ENCODE measurements around the gene LNPEP.

DNA sequence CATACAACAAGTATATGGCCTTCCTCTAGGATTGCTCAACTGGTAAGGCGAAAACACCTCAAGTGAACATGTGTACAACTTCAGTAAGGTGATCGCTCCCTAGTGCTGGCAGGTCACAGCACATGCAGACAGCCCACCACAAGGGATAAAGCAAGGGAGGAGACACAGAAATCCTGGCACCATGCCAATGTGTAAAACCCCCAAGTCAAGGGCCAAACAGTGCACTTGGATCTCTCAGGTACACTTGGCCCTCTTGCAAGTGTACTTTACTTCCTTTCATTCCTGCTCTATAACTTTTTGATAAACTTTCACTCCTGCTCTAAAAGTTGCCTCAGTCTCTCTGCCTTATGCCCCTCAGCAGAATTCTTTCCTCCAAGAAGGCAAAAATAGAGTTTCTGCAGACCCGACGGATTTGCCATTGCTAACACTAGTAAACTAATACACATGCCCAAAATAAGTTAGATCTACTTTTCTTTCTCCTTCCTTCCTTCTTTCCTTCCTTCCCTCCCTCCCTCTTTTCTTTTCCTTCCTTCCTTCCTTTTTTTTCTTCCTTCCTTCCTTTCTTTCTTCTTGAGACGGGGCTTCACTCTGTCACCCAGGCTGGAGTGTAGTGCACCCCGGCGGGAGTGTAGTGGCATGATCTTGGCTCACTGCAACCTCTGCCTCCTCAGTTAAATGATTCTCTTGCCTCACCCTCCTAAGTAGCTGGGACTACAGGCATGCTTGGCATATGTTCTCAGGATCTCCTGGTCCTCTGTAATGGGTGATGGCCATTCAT is 6.8 kb upstream of the LNPEP start:
- TF ChIP-seq, protein P1, sequence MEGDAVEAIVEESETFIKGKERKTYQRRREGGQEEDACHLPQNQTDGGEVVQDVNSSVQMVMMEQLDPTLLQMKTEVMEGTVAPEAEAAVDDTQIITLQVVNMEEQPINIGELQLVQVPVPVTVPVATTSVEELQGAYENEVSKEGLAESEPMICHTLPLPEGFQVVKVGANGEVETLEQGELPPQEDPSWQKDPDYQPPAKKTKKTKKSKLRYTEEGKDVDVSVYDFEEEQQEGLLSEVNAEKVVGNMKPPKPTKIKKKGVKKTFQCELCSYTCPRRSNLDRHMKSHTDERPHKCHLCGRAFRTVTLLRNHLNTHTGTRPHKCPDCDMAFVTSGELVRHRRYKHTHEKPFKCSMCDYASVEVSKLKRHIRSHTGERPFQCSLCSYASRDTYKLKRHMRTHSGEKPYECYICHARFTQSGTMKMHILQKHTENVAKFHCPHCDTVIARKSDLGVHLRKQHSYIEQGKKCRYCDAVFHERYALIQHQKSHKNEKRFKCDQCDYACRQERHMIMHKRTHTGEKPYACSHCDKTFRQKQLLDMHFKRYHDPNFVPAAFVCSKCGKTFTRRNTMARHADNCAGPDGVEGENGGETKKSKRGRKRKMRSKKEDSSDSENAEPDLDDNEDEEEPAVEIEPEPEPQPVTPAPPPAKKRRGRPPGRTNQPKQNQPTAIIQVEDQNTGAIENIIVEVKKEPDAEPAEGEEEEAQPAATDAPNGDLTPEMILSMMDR (IDR thresholded peaks at IDR 0.05; ENCODE audit: borderline replicate concordance, extremely low read depth, low read length, poor library complexity, severe bottlenecking) = no peak
- no peak for TF ChIP-seq EZH2 (IDR thresholded peaks at IDR 0.05; ENCODE audit: borderline replicate concordance, low read depth, low read length, severe bottlenecking)
